Measurements from ENCODE around the gene APLP2. TPM values are rescaled to one million over a fixed set of nuclear protein-coding genes. Genes with fewer than 3 reads are reported as not detected.
"Not testable (repeated sequence)": the region's sequence is repeated elsewhere in the genome, so short reads cannot be mapped to it uniquely, and the experiment has no call there.

The APLP2 gene
- total RNA-seq, 1 donor from 2014 or later, result 330 TPM

DNA sequence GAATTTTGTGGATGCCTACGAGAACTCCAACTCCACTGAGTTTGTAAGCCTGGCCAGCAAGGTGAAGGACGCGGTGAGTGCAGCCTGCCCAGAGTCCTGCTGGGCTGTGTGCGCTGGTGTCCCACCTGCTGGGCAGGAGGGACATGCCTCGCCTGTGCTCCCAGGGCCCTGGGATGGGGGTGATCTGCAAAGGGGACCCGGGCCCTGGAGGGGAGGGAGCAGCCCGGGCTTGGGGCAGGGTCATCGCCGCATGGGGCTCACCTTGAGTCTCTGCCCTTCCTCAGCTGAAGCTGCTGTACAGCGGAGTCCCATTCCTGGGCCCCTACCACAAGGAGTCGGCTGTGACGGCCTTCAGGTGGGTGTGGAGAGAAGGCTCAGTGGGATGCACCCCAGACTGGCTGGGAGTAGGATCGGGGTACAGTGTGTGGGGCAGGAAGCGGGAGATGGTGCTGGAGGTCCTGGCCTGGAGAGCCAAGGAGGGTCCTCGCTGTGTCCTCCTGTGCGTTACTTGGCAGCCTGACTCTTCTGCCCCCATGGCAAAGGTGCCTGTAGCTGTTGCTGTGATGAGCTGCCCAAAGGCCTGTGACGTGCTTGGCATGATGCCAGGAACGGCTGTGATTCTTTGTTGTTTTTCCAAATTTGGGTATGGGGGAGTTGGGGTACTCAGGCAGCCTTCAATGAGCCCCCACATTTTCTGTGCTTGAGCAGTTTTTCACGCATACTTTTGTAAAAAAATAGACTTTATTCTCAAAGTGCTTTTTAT, 119.1 kb downstream of the APLP2 start:
- Mint-ChIP-seq H3K4me3 (ENCODE audit: unreplicated experiment) (no peak overlapping the region), H3K27me3 (ENCODE audit: unreplicated experiment) (peaks cover 30% of the 10 kb centered on the region), H3K9me3 (ENCODE audit: unreplicated experiment) (peaks cover 4% of the 10 kb centered on the region), H3K4me1 (ENCODE audit: unreplicated experiment) (no peaks in the 10 kb centered on the region), H3K27ac (ENCODE audit: unreplicated experiment) (no peak overlapping the region), H3K36me3 (ENCODE audit: unreplicated experiment) (no peaks in the 10 kb centered on the region)
- TF ChIP-seq, protein P1, sequence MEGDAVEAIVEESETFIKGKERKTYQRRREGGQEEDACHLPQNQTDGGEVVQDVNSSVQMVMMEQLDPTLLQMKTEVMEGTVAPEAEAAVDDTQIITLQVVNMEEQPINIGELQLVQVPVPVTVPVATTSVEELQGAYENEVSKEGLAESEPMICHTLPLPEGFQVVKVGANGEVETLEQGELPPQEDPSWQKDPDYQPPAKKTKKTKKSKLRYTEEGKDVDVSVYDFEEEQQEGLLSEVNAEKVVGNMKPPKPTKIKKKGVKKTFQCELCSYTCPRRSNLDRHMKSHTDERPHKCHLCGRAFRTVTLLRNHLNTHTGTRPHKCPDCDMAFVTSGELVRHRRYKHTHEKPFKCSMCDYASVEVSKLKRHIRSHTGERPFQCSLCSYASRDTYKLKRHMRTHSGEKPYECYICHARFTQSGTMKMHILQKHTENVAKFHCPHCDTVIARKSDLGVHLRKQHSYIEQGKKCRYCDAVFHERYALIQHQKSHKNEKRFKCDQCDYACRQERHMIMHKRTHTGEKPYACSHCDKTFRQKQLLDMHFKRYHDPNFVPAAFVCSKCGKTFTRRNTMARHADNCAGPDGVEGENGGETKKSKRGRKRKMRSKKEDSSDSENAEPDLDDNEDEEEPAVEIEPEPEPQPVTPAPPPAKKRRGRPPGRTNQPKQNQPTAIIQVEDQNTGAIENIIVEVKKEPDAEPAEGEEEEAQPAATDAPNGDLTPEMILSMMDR (IDR thresholded peaks at IDR 0.05), result no peak
- no peak for DNase-seq (ENCODE audit: extremely low spot score, unreplicated experiment)

DNA sequence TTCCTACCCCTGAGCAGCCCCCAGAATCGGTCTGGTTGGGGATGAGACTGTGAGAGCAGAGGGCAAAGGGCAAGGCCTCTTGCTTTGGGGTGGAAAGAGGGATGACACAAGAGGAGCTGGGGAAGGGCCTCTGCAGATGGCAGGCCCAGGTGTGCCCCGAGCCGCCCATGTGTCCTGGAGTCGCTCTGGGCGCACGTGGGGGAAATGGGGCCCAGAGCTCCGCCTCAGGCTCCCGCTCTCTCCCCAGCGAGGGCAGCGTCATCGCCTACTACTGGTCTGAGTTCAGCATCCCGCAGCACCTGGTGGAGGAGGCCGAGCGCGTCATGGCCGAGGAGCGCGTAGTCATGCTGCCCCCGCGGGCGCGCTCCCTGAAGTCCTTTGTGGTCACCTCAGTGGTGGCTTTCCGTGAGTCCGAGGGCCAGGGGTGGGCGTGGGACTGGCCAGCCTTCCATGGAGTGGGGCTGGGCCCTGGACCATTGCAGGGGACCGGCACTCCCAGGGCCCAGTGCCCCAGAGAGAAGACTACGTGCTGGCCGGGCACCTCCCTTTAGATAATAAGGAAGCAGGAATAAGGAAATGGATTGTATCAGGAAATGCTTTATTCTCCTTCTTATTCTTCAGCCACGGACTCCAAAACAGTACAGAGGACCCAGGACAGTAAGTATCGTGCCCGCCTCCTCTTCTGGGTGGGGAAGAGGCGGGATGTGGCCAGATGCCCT, 120.0 kb downstream of the APLP2 start:
- H3K4me1 Mint-ChIP-seq (ENCODE audit: unreplicated experiment), result no peaks in the 10 kb centered on the region
- H3K36me3 Mint-ChIP-seq (ENCODE audit: unreplicated experiment), result no peaks in the 10 kb centered on the region
- H3K27me3 Mint-ChIP-seq (ENCODE audit: unreplicated experiment), result peaks cover 23% of the 10 kb centered on the region
- H3K4me3 Mint-ChIP-seq (ENCODE audit: unreplicated experiment), result no peak overlapping the region
- H3K9me3 Mint-ChIP-seq (ENCODE audit: unreplicated experiment), result peaks cover 4% of the 10 kb centered on the region
- TF ChIP-seq, protein P1 (IDR thresholded peaks at IDR 0.05), result no peak
- no peak for DNase-seq (ENCODE audit: extremely low spot score, unreplicated experiment)
- no peak overlapping the region for H3K27ac Mint-ChIP-seq (ENCODE audit: unreplicated experiment)

DNA sequence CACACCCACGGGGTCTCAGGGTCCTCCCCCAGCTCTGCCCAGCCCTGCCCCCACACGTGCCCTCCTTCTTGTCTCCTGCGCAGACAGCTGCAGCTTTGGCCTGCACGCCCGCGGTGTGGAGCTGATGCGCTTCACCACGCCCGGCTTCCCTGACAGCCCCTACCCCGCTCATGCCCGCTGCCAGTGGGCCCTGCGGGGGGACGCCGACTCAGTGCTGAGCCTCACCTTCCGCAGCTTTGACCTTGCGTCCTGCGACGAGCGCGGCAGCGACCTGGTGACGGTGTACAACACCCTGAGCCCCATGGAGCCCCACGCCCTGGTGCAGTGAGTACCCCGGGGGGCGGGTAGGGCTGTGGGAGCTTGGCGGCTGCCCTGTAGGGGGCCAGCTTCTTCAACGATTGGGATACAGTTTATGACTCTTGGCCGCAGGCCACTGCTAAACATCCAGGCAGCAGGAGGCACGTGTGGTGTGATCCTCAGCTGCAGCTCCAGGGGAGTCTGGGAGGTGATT, 120.7 kb downstream of the APLP2 start:
- H3K36me3 Mint-ChIP-seq (ENCODE audit: unreplicated experiment), result no peaks in the 10 kb centered on the region
- no peak overlapping the region for H3K27ac Mint-ChIP-seq (ENCODE audit: unreplicated experiment)
- H3K4me1 Mint-ChIP-seq (ENCODE audit: unreplicated experiment), result no peaks in the 10 kb centered on the region
- TF ChIP-seq, protein P1 (IDR thresholded peaks at IDR 0.05), result no peak
- H3K9me3 Mint-ChIP-seq (ENCODE audit: unreplicated experiment), result no peaks in the 10 kb centered on the region
- H3K27me3 Mint-ChIP-seq (ENCODE audit: unreplicated experiment), result peaks cover 16% of the 10 kb centered on the region
- no peak for DNase-seq (ENCODE audit: extremely low spot score, unreplicated experiment)
- H3K4me3 Mint-ChIP-seq (ENCODE audit: unreplicated experiment), result no peak overlapping the region

DNA sequence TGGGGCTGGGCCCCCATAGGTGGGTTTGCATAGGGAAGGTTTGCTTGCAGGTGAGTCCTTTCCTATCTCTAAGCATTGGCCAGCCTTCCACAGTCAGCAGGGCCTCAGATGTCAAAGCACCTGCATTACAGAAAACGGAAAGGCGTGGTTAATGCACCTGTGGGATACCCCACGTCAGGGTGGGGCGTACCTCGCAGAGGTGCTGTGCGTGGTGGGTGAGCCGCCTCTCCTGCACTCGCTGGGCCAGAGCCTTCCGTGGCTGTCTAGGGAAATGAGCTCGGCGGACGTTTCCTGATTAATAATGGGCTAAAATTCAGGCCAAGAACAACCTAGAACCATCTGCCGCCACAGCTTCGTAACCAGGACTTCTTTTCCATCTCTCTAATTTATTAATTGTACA, 122.2 kb downstream of the APLP2 start:
- no peak for DNase-seq (ENCODE audit: extremely low spot score, unreplicated experiment)
- Mint-ChIP-seq H3K36me3 (ENCODE audit: unreplicated experiment) (no peaks in the 10 kb centered on the region), H3K27ac (ENCODE audit: unreplicated experiment) (no peak overlapping the region), H3K4me1 (ENCODE audit: unreplicated experiment) (no peaks in the 10 kb centered on the region), H3K27me3 (ENCODE audit: unreplicated experiment) (peaks cover 9% of the 10 kb centered on the region), H3K9me3 (ENCODE audit: unreplicated experiment) (no peaks in the 10 kb centered on the region), H3K4me3 (ENCODE audit: unreplicated experiment) (no peak overlapping the region)
- TF ChIP-seq, protein P1 (IDR thresholded peaks at IDR 0.05), result no peak

DNA sequence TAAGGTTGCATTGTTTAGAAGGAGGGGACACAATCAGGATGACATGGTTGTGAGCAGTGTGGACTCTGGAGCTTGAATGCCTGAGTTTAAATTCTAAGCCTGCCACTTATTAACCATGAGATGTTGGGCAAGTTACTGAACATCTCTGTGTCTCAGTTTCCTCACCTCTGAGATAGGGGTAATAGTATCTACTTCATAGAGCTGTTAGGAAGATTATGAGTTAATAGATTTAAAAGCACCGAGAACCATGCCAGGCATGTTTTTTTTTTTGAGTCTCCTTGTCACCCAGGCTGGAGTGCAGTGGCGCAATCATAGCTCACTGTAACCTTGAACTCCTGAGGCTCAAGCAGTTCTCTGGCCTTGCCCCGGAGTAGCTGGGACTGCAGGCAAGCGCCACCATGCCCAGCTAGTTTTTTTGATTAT, 123.2 kb downstream of the APLP2 start:
- no peak overlapping the region for H3K27ac Mint-ChIP-seq (ENCODE audit: unreplicated experiment)
- H3K27me3 Mint-ChIP-seq (ENCODE audit: unreplicated experiment), result peaks cover 9% of the 10 kb centered on the region
- no peak overlapping the region for H3K4me3 Mint-ChIP-seq (ENCODE audit: unreplicated experiment)
- DNase-seq (ENCODE audit: extremely low spot score, unreplicated experiment), result no peak
- H3K9me3 Mint-ChIP-seq (ENCODE audit: unreplicated experiment), result no peaks in the 10 kb centered on the region
- H3K36me3 Mint-ChIP-seq (ENCODE audit: unreplicated experiment), result no peaks in the 10 kb centered on the region
- no peaks in the 10 kb centered on the region for H3K4me1 Mint-ChIP-seq (ENCODE audit: unreplicated experiment)
- TF ChIP-seq, protein P1 (IDR thresholded peaks at IDR 0.05), result no peak

DNA sequence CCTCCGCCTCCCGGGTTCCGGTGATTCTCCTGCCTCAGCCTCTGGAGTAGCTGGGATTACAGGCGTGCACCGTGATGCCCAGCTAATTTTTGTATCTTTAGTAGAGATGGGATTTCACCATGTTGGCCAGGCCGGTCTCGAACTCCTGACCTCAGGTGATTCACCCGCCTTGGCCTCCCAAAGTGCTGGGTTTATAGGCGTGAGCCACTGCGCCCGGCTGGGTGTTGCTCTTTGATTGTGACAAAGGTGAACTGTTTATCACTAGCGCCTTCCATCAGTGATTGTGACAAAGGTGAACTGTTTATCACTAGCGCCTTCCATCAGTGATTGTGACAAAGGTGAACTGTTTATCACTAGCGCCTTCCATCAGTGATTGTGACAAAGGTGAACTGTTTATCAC, 123.9 kb downstream of the APLP2 start:
- DNase-seq (ENCODE audit: extremely low spot score, unreplicated experiment); H3K27me3 Mint-ChIP-seq (ENCODE audit: unreplicated experiment); H3K4me1 Mint-ChIP-seq (ENCODE audit: unreplicated experiment); H3K27ac Mint-ChIP-seq (ENCODE audit: unreplicated experiment); H3K4me3 Mint-ChIP-seq (ENCODE audit: unreplicated experiment); H3K9me3 Mint-ChIP-seq (ENCODE audit: unreplicated experiment); H3K36me3 Mint-ChIP-seq (ENCODE audit: unreplicated experiment): not testable (repeated sequence)

Measured in osteocyte (in vitro differentiated cells).